GM11168 (cell line): ENCODE data around the gene MYH6.

ENCODE experiments used
- in situ Hi-C: fragments of 300-500 bp; cut with MboI; formaldehyde crosslinking; loops from one replicate; pipeline ENCODE4 v1.12.0; 2022; ENCODE audit warnings: low sequenced_read_pairs; ENCODE audit not compliant: unreplicated experiment

The MYH6 gene

DNA sequence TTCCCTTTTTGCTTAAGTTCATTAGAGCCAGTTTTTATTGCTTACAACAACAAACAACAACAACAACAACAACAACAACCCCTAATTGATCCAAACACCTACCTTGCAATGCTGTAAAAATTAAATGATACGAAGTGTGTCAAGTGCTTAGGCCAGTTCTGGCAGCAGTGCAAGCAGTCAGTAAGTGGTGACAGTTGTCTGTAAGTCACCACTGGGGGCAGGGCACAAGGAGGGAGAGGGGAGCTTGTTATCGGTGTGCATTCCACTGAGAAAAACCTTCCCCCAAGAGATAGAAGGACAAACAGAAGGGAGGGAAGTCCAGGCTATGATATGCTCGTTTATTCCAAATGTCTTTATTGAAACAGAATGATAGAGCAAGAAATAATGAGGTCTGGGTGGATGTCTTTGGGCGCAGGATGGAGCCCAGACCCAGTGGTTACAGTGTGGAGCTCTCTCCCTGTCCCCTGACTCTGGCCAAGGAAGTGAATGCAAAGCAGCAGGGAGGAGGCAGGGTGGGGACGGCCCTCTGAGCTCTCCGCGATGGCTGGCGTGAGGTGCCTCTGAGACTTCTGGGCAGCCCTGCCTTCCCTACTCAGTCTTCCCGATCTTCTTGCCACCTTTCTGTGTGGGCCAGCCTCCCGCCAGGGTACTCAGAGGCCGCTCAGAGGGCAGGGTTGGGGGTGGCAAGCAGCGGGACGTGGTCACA, 61.9 kb downstream of the MYH6 start:
- in situ Hi-C loops, result no loop called here

DNA sequence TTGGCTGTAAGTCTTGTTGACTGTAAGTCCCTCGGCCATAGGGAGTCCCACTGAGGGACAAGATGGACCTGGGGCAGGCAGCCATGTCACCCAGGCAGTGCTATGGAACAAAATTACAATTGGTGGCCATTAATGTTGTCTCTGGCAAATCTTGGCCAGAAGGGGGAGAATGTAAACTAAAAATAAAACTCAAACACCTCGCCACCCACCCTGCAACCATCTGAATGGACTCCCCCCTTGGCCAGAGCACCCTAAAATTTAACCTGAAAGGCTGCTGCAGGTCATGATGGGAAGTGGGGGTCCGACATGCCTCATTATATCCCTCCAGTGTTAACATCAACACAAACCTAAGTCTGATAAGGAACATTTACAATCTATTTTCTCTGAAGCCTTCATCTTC, 63.6 kb downstream of the MYH6 start:
- in situ Hi-C loops, result no loop called here

DNA sequence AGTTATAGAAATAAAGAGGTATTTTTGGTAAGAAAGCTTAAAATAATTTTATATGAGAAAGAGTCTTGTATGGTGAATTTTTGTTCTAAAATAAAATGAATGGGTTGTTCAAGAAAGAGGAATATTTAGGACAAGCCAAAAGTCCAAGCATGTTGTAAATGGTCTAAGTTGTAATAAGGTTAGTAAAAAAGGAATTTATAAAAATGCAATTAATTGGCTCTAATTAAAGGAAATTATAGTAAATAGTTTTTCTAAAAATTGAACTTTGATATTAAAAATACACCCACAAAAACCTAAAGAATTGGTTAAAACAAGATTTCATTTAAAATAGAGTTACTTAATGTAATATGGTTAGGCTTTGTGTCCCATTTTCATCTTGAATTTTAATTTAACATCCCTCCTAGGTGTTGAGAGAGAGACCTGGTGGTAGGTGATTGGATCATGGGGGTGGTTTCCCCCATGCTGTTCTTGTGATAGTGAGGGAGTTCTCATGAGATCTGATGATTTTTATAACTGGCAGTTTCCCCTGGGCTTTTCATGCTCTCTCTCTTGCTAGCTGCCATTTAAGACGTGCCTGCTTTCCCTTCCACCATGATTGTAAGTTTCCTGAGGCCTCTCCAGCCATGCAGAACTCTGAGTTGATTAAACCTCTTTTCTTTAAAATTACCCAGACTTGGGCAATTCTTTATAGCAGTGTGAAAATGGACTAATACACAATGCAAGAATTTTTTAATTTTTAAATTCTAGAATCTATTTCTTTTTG, 68.4 kb downstream of the MYH6 start:
- in situ Hi-C loops, result no loop called here

GRCh38 chr14:23335623-23336022, 72.5 kb downstream of the MYH6 start:
- in situ Hi-C loops, result no loop called here
